HepG2 (cell line): ENCODE results near the gene ATP2C2. TPM values are rescaled to one million over a fixed set of nuclear protein-coding genes. Genes with fewer than 3 reads are reported as not detected.

ENCODE experiments used
- ATAC-seq: fragments of 200-7000 bp; cut with Tn5 transposase; 3 replicates; pipeline ENCODE4 v1.9.1; 2020; ENCODE audit warnings: mild to moderate bottlenecking, moderate library complexity
- BruUV-seq: library from RNA; stranded (reverse); fragments of 400-500 nt; replicated peaks from 2 replicates; lab custom pipeline; 2021; lab: Mats Ljungman, UMichigan
- CTCF ChIA-PET: fragments of 300-600 bp; formaldehyde crosslinking; extraction: SDS; loops from one replicate; lab custom pipeline; 2021; ENCODE audit warnings: low total read pairs, inconsistent platforms, low intra/inter-chr PET ratio; lab: Yijun Ruan, JAX
- POLR2A ChIA-PET: fragments of 350-600 bp; sonication (Branson Sonifier 250); formaldehyde crosslinking; loops from one replicate; lab custom pipeline; 2020; ENCODE audit warnings: antibody characterized with exemption, inconsistent platforms; lab: Yijun Ruan, JAX
- DNase-seq: peaks from one replicate; pipeline ENCODE4 v3.0.0-alpha.2; 2015; ENCODE audit warnings: low spot score
- FAIRE-seq: peaks from 3 replicates; lab custom pipeline; 2011; peaks lifted over from hg19 to GRCh38; lab: Jason Lieb, UNC
- H2AFZ ChIP-seq: one replicate; pipeline ENCODE4 v1.6.1; 2011; ENCODE audit warnings: low read length, inconsistent platforms
- H3K27ac ChIP-seq: fragments of 300-600 bp; 3 replicates; pipeline ENCODE4 v1.8.0; 2011; ENCODE audit warnings: mixed run types, mild to moderate bottlenecking, mixed read lengths, low read length, inconsistent platforms; ENCODE audit not compliant: insufficient read depth; ENCODE audit errors: extremely low read length
- H3K27me3 ChIP-seq, 2 experiments: fragments of 200-600 bp in 1 of 2; 2 replicates in 1 of 2; 3 replicates in 1 of 2; pipeline versions ENCODE4 v1.6.0 to v1.8.0; 2011; ENCODE audit warnings: low read length in 2 of 2, mild to moderate bottlenecking in 2 of 2, moderate library complexity in 2 of 2, inconsistent platforms in 1 of 2; ENCODE audit not compliant: insufficient read depth in 2 of 2, control insufficient read depth in 1 of 2
- H3K36me3 ChIP-seq, 2 experiments: fragments of 200-600 bp in 1 of 2; replicated peaks in 1 of 2; 2 replicates in 1 of 2; 3 replicates in 1 of 2; pipeline versions ENCODE4 v1.5.1 to v1.8.0; 2011; ENCODE audit warnings: low read length in 2 of 2, inconsistent platforms in 1 of 2; ENCODE audit not compliant: insufficient read depth in 2 of 2, control insufficient read depth in 1 of 2
- H3K4me1 ChIP-seq: 2 replicates; pipeline ENCODE4 v1.5.1; 2012; ENCODE audit warnings: low read length, inconsistent platforms; ENCODE audit not compliant: insufficient read depth
- H3K4me2 ChIP-seq: 2 replicates; pipeline ENCODE4 v1.6.0; 2011; ENCODE audit warnings: low read depth, low read length, inconsistent platforms
- H3K4me3 ChIP-seq, 3 experiments: fragments of 200-600 bp in 1 of 3; sonication (generic), shearing (Covaris generic) in 1 of 3; replicated peaks in 1 of 3; 2 replicates each; pipeline ENCODE4 v1.5.1; 2011 to 2016; ENCODE audit warnings: low read length in 3 of 3, inconsistent platforms in 2 of 3, low read depth in 2 of 3, mild to moderate bottlenecking in 2 of 3, control low read depth in 1 of 3, mixed read lengths in 1 of 3; ENCODE audit not compliant: insufficient read depth in 1 of 3
- H3K79me2 ChIP-seq: one replicate; pipeline ENCODE4 v1.6.1; 2011; ENCODE audit warnings: low read length, inconsistent platforms; ENCODE audit not compliant: insufficient read depth
- H3K9ac ChIP-seq: 2 replicates; pipeline ENCODE4 v1.6.0; 2011; ENCODE audit warnings: mild to moderate bottlenecking, low read depth, low read length, inconsistent platforms; ENCODE audit not compliant: insufficient read depth
- H3K9me3 ChIP-seq: 2 replicates; pipeline ENCODE4 v1.5.1; 2012; ENCODE audit warnings: mild to moderate bottlenecking, low read length
- H4K20me1 ChIP-seq: 2 replicates; pipeline ENCODE4 v1.6.0; 2011; ENCODE audit warnings: inconsistent platforms, mild to moderate bottlenecking, low read length, moderate library complexity; ENCODE audit not compliant: insufficient read depth
- HIVEP1 ChIP-seq: sonication (generic); formaldehyde crosslinking; IDR thresholded peaks from 2 replicates; pipeline ENCODE4 v1.4.0; 2020; ENCODE audit warnings: mild to moderate bottlenecking, missing genetic modification reagents
- RBAK ChIP-seq: sonication (generic); formaldehyde crosslinking; IDR thresholded peaks from 2 replicates; pipeline ENCODE4 v1.5.1; 2020; ENCODE audit warnings: mild to moderate bottlenecking, missing genetic modification reagents
- RCOR2 ChIP-seq: IDR thresholded peaks from 2 replicates; pipeline ENCODE4 v1.6.1; 2016; ENCODE audit warnings: missing biosample characterization, missing genetic modification reagents
- WIZ ChIP-seq: sonication (generic); formaldehyde crosslinking; IDR thresholded peaks from 2 replicates; pipeline ENCODE4 v1.5.1; 2020; ENCODE audit warnings: mild to moderate bottlenecking, missing genetic modification reagents
- ZC3H13 ChIP-seq: sonication (generic); formaldehyde crosslinking; IDR thresholded peaks from 2 replicates; pipeline ENCODE4 v1.8.1; 2023; ENCODE audit warnings: mild to moderate bottlenecking, missing genetic modification reagents, moderate library complexity
- ZEB1 ChIP-seq: IDR thresholded peaks from 2 replicates; pipeline ENCODE4 v1.6.1; 2012; ENCODE audit warnings: mild to moderate bottlenecking, low read depth, inconsistent platforms; ENCODE audit not compliant: insufficient replicate concordance
- ZFP36L1 ChIP-seq: sonication (generic); formaldehyde crosslinking; IDR thresholded peaks from 2 replicates; pipeline ENCODE4 v1.8.0; 2022; ENCODE audit warnings: mild to moderate bottlenecking, missing genetic modification reagents, moderate library complexity
- ZFP36L2 ChIP-seq: sonication (generic); formaldehyde crosslinking; IDR thresholded peaks from 2 replicates; pipeline ENCODE4 v1.4.0; 2020; ENCODE audit warnings: missing genetic modification reagents
- ZGPAT ChIP-seq: IDR thresholded peaks from 2 replicates; pipeline ENCODE4 v1.6.1; 2016; ENCODE audit warnings: mild to moderate bottlenecking
- ZMYM3 ChIP-seq: sonication (generic); formaldehyde crosslinking; IDR thresholded peaks from 2 replicates; pipeline ENCODE4 v1.5.1; 2020; ENCODE audit warnings: mild to moderate bottlenecking, missing genetic modification reagents
- ZNF224 ChIP-seq: sonication (generic); formaldehyde crosslinking; IDR thresholded peaks from 2 replicates; pipeline ENCODE4 v1.5.0; 2020; ENCODE audit warnings: mild to moderate bottlenecking, missing genetic modification reagents
- ZNF30 ChIP-seq: sonication (generic); formaldehyde crosslinking; IDR thresholded peaks from 2 replicates; pipeline ENCODE4 v1.5.0; 2020; ENCODE audit warnings: mild to moderate bottlenecking, missing genetic modification reagents
- ZNF576 ChIP-seq: sonication (generic); formaldehyde crosslinking; IDR thresholded peaks from 2 replicates; pipeline ENCODE4 v1.4.0; 2020; ENCODE audit warnings: mild to moderate bottlenecking, missing genetic modification reagents
- ZNF644 ChIP-seq: IDR thresholded peaks from 2 replicates; pipeline ENCODE4 v1.6.1; 2016; ENCODE audit warnings: low read depth
- ZNF75D ChIP-seq: sonication (generic); formaldehyde crosslinking; IDR thresholded peaks from 2 replicates; pipeline ENCODE4 v1.8.1; 2023; ENCODE audit warnings: missing genetic modification reagents, mild to moderate bottlenecking, borderline replicate concordance
- ZNF768 ChIP-seq: sonication (generic); formaldehyde crosslinking; IDR thresholded peaks from 2 replicates; pipeline ENCODE4 v1.4.0; 2020; ENCODE audit warnings: missing genetic modification reagents
- WGBS: methylation state at CpG from one replicate; pipeline ENCODE4 v1.1.6; 2017; ENCODE audit warnings: low lambda C conversion rate; 5-methylcytosine and 5-hydroxymethylcytosine counted together
- in situ Hi-C: cut with HindIII; loops from 2 replicates; pipeline ENCODE4 v1.10.0; 2017; ENCODE audit warnings: low pct_unique_long_range_greater_than_20kb; ENCODE audit not compliant: extremely low pct_ligation_motif_present
- intact Hi-C: fragments of 100-400 bp; cut with micrococcal nuclease; formaldehyde crosslinking; loops from one replicate; pipeline ENCODE4 v1.10.0; 2022; ENCODE audit not compliant: unreplicated experiment
- polyA plus RNA-seq, 8 experiments: library from polyadenylated mRNA; depleted of rRNA in 3 of 8; stranded (reverse) in 7 of 8; unstranded in 1 of 8; fragments of >200 nt; fragmentation: Illumina TruSeq in 4 of 8; extraction: Trizol in 4 of 8; gene quantifications; 2 replicates each; pipeline versions ENCODE4 v1.2.1 to v1.2.3, GENCODE V29; 2011 to 2016; ENCODE audit warnings: low read depth in 4 of 8, missing spikeins in 1 of 8, mixed read lengths in 1 of 8; ENCODE audit not compliant: insufficient read depth in 1 of 8
- total RNA-seq, 5 experiments: library from RNA; depleted of rRNA; stranded (reverse); fragments of >200 nt; fragmentation: Illumina TruSeq; extraction: Trizol; gene quantifications; 2 replicates each; pipeline ENCODE4 v1.2.3, GENCODE V29; 2016; ENCODE audit warnings: low read depth in 1 of 5

ATP2C2 gene
- total and polyA plus RNA-seq, 2 of the 13 experiments (the other 11 are each of a cell fraction or from before 2014, with no cell fraction given): 0.07 TPM; not detected in 1

GRCh38 chr16:84410361-84411138 is 42.2 kb downstream of the ATP2C2 start:
- ChIA-PET CTCF (no interaction called here), POLR2A (no interaction called here)
- Histone ChIP-seq H4K20me1 (no peaks in the 10 kb centered on the region), H3K9ac (no peak overlapping the region), H3K36me3 (no peaks in the 10 kb centered on the region), H3K27ac (no peak overlapping the region), H3K4me1 (peaks cover 33% of the 10 kb centered on the region), H3K4me3 (no peak overlapping the region), H3K9me3 (no peaks in the 10 kb centered on the region), H3K27me3 (peaks cover 3 to 46% of the 10 kb centered on the region in 2 experiments; a peak in 4 of 5 replicates), H3K4me2 (no peak overlapping the region), H3K79me2 (no peaks in the 10 kb centered on the region), H2AFZ (no peak overlapping the region)
- WGBS: 32% methylated on average over 11 of the region's 11 CpGs
- DNase-seq (no peak), ATAC-seq (no peak), FAIRE-seq (no peak)
- TF ChIP-seq ZMYM3 (0 out of 2 replicates have a peak, but pooled peaks have one; percentile 40), ZNF768 (CRISPR knock-in tag) (peak; percentile 98), ZFP36L1 (no peak)
- intact Hi-C loops: no loop called here
- no TSS peak for BruUV-seq
- in situ Hi-C loops: no loop called here

GRCh38 chr16:84411768-84412167 is 43.4 kb downstream of the ATP2C2 start:
- BruUV-seq: no TSS peak
- CTCF ChIA-PET: no interaction called here
- DNase-seq: no peak

More at GRCh38 chr16:84411768-84412167, 43.4 kb downstream of the ATP2C2 start:
- FAIRE-seq: no peak
- Histone ChIP-seq H3K27me3 (peaks cover 5 to 34% of the 10 kb centered on the region in 2 experiments; a peak in 4 of 5 replicates), H3K9me3 (no peaks in the 10 kb centered on the region), H3K4me1 (peaks cover 45% of the 10 kb centered on the region), H3K27ac (no peak overlapping the region), H2AFZ (no peak overlapping the region), H3K4me3 (no peak overlapping the region), H3K36me3 (no peaks in the 10 kb centered on the region), H3K79me2 (no peaks in the 10 kb centered on the region), H3K4me2 (no peak overlapping the region)
- 31% methylated on average over 2 of the region's 2 CpGs for WGBS
- in situ Hi-C loops (no loop called here), intact Hi-C loops (no loop called here)
- no peak for TF ChIP-seq ZNF75D (CRISPR knock-in tag)
- no peak for TF ChIP-seq ZNF30 (CRISPR knock-in tag)
- TF ChIP-seq ZNF644: no peak
- no peak for TF ChIP-seq ZNF576 (CRISPR knock-in tag)
- TF ChIP-seq ZGPAT (CRISPR knock-in tag): no peak
- no peak for TF ChIP-seq ZC3H13 (CRISPR knock-in tag)
- TF ChIP-seq HIVEP1 (CRISPR knock-in tag): no peak
- TF ChIP-seq WIZ (CRISPR knock-in tag): no peak
- TF ChIP-seq RBAK (CRISPR knock-in tag): no peak
- no peak for TF ChIP-seq RCOR2
- TF ChIP-seq ZEB1: no peak
- TF ChIP-seq ZFP36L2 (CRISPR knock-in tag): no peak
- TF ChIP-seq ZNF224: no peak
- TF ChIP-seq, all 625 proteins: peak for 0
- POLR2A ChIA-PET: no interaction called here
- no peaks in the 10 kb centered on the region for H4K20me1 ChIP-seq
- H3K9ac ChIP-seq: no peak overlapping the region
- no peak for ATAC-seq
